GM19438 (cell line): ENCODE data around the gene HUWE1.
"Not testable (repeated sequence)": the region's sequence is repeated elsewhere in the genome, so short reads cannot be mapped to it uniquely, and the experiment has no call there.

Experiments
- ATAC-seq: cut with Tn5 transposase; IDR thresholded peaks from one replicate; pipeline ENCODE4 v1.9.1; 2021; ENCODE audit warnings: low read depth; ENCODE audit not compliant: unreplicated experiment

HUWE1 gene

GRCh38 chrX:53686151-53686885, at the start of gene HUWE1:
TSS of gene HUWE1 (minus strand) at chrX:53686719. CDS start at chrX:53654107, 32,612 bp downstream.
- ATAC-seq, result peak; percentile 39

GRCh38 chrX:53732797-53733196, 46.3 kb upstream of the HUWE1 start:
- no peak for ATAC-seq

GRCh38 chrX:53729751-53730150, 43.2 kb upstream of the HUWE1 start:
- ATAC-seq, result no peak

- no peak for ATAC-seq
Observed at GRCh38 chrX:53728506-53728905, 42.0 kb upstream of the HUWE1 start.

- no peak for ATAC-seq
Observed at GRCh38 chrX:53724872-53725271, 38.4 kb upstream of the HUWE1 start.

- ATAC-seq, result no peak
Observed at GRCh38 chrX:53723381-53723780, 36.9 kb upstream of the HUWE1 start.

- not testable (repeated sequence) for ATAC-seq
Observed at GRCh38 chrX:53721610-53722009, 35.1 kb upstream of the HUWE1 start.

- ATAC-seq, result not testable (repeated sequence)
Observed at GRCh38 chrX:53719666-53720065, 33.1 kb upstream of the HUWE1 start.

- no peak for ATAC-seq
Observed at GRCh38 chrX:53718073-53718472, 31.6 kb upstream of the HUWE1 start.

- no peak for ATAC-seq
Observed at GRCh38 chrX:53717205-53717604, 30.7 kb upstream of the HUWE1 start.

- peak; percentile 32 for ATAC-seq
Observed at GRCh38 chrX:53716328-53717088, 30.0 kb upstream of the HUWE1 start.

GRCh38 chrX:53715346-53715924, 28.9 kb upstream of the HUWE1 start:
- ATAC-seq, result no peak

GRCh38 chrX:53714580-53715345, 28.2 kb upstream of the HUWE1 start:
- peak; percentile 64 for ATAC-seq

- peak; percentile 2 for ATAC-seq
Observed at GRCh38 chrX:53713987-53714579, 27.6 kb upstream of the HUWE1 start.

GRCh38 chrX:53711436-53711835, 24.9 kb upstream of the HUWE1 start:
- ATAC-seq, result no peak

- no peak for ATAC-seq
Observed at GRCh38 chrX:53704854-53705253, 18.3 kb upstream of the HUWE1 start.

- ATAC-seq, result no peak
Observed at GRCh38 chrX:53704294-53704693, 17.8 kb upstream of the HUWE1 start.

GRCh38 chrX:53695946-53696549, 9.5 kb upstream of the HUWE1 start:
- ATAC-seq, result no peak

GRCh38 chrX:53694642-53695041, 8.1 kb upstream of the HUWE1 start:
- ATAC-seq, result no peak

- ATAC-seq, result no peak
Observed at GRCh38 chrX:53688300-53688699, 1.8 kb upstream of the HUWE1 start.
